ENCODE results near the gene SDR39U1. TPM values are rescaled to one million over a fixed set of nuclear protein-coding genes. Genes with fewer than 3 reads are reported as not detected.
"Not testable (repeated sequence)": the region's sequence is repeated elsewhere in the genome, so short reads cannot be mapped to it uniquely, and the experiment has no call there.

The SDR39U1 gene
- total RNA-seq, 4 donors from 2014 or later, result 21.0 to 39.1 (median 30.2) TPM

- intact Hi-C loops (cut with DNase I; ENCODE audit: low total_unique reads), result no loop called here
- no peak overlapping the region for H3K4me3 ChIP-seq (ENCODE audit: low read depth, poor library complexity, severe bottlenecking)
- 44 to 71% methylated on average over 5 of the region's 5 CpGs for WGBS, 2 donors
- TF ChIP-seq POLR2A (IDR thresholded peaks at IDR 0.05) (no peak), CTCF (IDR thresholded peaks at IDR 0.05) (no peak)
- DNase-seq (ENCODE audit: low spot score in 2 of 2), result no peak
Measured at GRCh38 chr14:24463017-24463883, 20.7 kb upstream of the SDR39U1 start.

DNA sequence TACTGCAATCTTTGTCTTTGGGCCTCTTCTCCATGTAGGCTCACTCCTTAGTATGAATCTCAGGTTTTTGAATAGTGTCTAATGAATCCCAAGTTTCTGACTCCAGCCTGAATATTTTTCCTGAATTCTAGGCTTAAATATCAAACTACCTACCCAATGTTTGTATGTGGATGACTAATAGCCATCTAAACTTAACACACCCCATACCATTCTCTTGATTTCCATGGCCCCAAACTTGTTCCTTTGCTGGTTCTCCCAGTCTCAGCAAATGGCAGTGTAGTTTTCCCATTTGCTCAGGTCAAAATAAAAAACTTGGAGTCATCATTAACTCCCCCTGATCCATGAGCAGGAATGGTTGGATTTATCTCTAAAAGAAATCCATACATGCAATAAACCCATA is 18.8 kb upstream of the SDR39U1 start:
- no peak overlapping the region for H3K4me3 ChIP-seq (ENCODE audit: low read depth, poor library complexity, severe bottlenecking)
- DNase-seq (ENCODE audit: low spot score in 2 of 2), result no peak
- no peak for TF ChIP-seq POLR2A (IDR thresholded peaks at IDR 0.05)
- no peak for TF ChIP-seq CTCF (IDR thresholded peaks at IDR 0.05)
- intact Hi-C loops (cut with DNase I; ENCODE audit: low total_unique reads), result no loop called here

- 76 to 89% methylated on average over 3 of the region's 3 CpGs for WGBS, 2 donors
- no peak overlapping the region for H3K4me3 ChIP-seq (ENCODE audit: low read depth, poor library complexity, severe bottlenecking)
- no peak for TF ChIP-seq POLR2A (IDR thresholded peaks at IDR 0.05)
- no peak for TF ChIP-seq CTCF (IDR thresholded peaks at IDR 0.05)
Measured at GRCh38 chr14:24459331-24459730, 16.8 kb upstream of the SDR39U1 start.

DNA sequence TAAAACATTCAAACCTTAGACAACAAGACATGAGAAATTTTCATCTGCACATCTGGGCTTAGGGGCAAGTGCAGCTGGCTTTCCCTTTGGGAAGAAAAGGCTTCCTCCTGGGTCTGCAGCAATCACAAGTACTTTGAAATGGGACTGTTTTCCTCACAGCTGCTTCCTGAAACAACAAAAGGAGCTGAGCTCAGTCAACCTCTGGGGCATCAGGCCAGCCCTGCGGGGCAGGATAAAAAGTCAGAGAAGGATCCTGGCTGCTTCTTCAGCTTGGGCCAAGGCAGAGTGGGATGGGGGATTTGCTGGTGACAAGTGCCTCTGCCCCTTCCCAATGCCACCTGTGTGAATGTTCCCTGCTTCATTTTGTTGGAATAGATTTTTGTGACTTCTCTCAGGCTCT is 16.2 kb upstream of the SDR39U1 start:
- intact Hi-C loops (cut with DNase I; ENCODE audit: low total_unique reads), result no loop called here
- TF ChIP-seq CTCF (IDR thresholded peaks at IDR 0.05) (no peak), POLR2A (IDR thresholded peaks at IDR 0.05) (no peak)
- DNase-seq (ENCODE audit: low spot score in 2 of 2), result peak in 1 of 2 donors; percentile 70
- WGBS, 2 donors, result 74 to 92% methylated on average over 1 of the region's 1 CpG
- H3K4me3 ChIP-seq (ENCODE audit: low read depth, poor library complexity, severe bottlenecking), result no peak overlapping the region

More at GRCh38 chr14:24459331-24459730, 16.8 kb upstream of the SDR39U1 start:
- intact Hi-C loops (cut with DNase I; ENCODE audit: low total_unique reads), result no loop called here
- peak in 1 of 2 donors; percentile 46 for DNase-seq (ENCODE audit: low spot score in 2 of 2)

GRCh38 chr14:24456980-24457379 is 14.4 kb upstream of the SDR39U1 start:
- peak in 1 of 2 donors; percentile 4 for DNase-seq (ENCODE audit: low spot score in 2 of 2)
- TF ChIP-seq POLR2A (IDR thresholded peaks at IDR 0.05), result no peak
- intact Hi-C loops (cut with DNase I; ENCODE audit: low total_unique reads), result no loop called here
- H3K4me3 ChIP-seq (ENCODE audit: low read depth, poor library complexity, severe bottlenecking), result no peak overlapping the region

GRCh38 chr14:24450828-24451227 is 8.3 kb upstream of the SDR39U1 start:
- H3K4me3 ChIP-seq (ENCODE audit: low read depth, poor library complexity, severe bottlenecking); DNase-seq (ENCODE audit: low spot score in 2 of 2); intact Hi-C loops (cut with DNase I; ENCODE audit: low total_unique reads): not testable (repeated sequence)
- WGBS, 2 donors, result 89 to 90% methylated on average over 2 of the region's 2 CpGs

Data from lower leg skin (tissue), 4 donors.